Neural crest cell (in vitro differentiated cells): ENCODE data around the gene MFSD1. TPM values are rescaled to one million over a fixed set of nuclear protein-coding genes. Genes with fewer than 3 reads are reported as not detected.

Experiments
- DNase-seq: peaks from one replicate; pipeline ENCODE4 v3.0.0; 2021; ENCODE audit warnings: low read depth, mixed read lengths, low spot score
- H3K27ac Mint-ChIP-seq: one replicate; pipeline ENCODE4 v1.8.0; 2021; ENCODE audit warnings: mild to moderate bottlenecking, mixed read lengths; ENCODE audit not compliant: unreplicated experiment
- H3K27me3 Mint-ChIP-seq: 2 replicates; pipeline ENCODE4 v1.8.0; 2021; ENCODE audit warnings: low read depth, mild to moderate bottlenecking, mixed read lengths
- H3K36me3 Mint-ChIP-seq: 2 replicates; pipeline ENCODE4 v1.8.0; 2021; ENCODE audit warnings: low read depth, mild to moderate bottlenecking, mixed read lengths
- H3K4me1 Mint-ChIP-seq: 2 replicates; pipeline ENCODE4 v1.8.0; 2021; ENCODE audit warnings: mixed read lengths
- H3K4me3 Mint-ChIP-seq: one replicate; pipeline ENCODE4 v1.8.0; 2021; ENCODE audit warnings: mild to moderate bottlenecking, mixed read lengths
- H3K9me3 Mint-ChIP-seq: 2 replicates; pipeline ENCODE4 v1.8.0; 2021; ENCODE audit warnings: mixed read lengths
- total RNA-seq: library from RNA; stranded (reverse); gene quantifications from 2 replicates; pipeline ENCODE4 v1.2.1, GENCODE V29; 2021
- TF ChIP-seq, protein P1 (sequence below): fragments of 200-600 bp; sonication (generic); conservative IDR thresholded peaks from 2 replicates; pipeline ENCODE4 v1.5.0; 2021; ENCODE audit warnings: antibody characterized with exemption, mild to moderate bottlenecking

The MFSD1 gene
- total RNA-seq, 1 donor from 2014 or later, result 16.9 TPM

DNA sequence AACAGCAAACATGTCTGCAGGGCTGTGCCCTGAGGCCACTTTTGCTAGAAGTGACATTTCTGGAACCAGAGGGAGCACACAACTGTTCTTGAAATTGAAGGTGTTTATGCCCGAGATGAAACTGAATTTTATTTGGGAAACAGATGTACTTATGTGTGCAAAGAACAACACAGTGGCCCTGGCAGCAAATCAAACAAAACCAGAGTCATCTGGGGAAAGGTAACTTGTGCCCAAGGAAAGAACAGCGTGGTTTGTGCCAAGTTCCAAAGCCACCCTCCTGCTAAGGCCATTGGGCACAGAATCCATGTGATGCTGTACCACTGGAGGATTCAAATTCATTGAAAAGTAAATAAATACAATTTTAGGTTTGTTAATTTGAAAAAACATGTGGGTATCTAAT, 38.4 kb upstream of the MFSD1 start:
- TF ChIP-seq, protein P1, sequence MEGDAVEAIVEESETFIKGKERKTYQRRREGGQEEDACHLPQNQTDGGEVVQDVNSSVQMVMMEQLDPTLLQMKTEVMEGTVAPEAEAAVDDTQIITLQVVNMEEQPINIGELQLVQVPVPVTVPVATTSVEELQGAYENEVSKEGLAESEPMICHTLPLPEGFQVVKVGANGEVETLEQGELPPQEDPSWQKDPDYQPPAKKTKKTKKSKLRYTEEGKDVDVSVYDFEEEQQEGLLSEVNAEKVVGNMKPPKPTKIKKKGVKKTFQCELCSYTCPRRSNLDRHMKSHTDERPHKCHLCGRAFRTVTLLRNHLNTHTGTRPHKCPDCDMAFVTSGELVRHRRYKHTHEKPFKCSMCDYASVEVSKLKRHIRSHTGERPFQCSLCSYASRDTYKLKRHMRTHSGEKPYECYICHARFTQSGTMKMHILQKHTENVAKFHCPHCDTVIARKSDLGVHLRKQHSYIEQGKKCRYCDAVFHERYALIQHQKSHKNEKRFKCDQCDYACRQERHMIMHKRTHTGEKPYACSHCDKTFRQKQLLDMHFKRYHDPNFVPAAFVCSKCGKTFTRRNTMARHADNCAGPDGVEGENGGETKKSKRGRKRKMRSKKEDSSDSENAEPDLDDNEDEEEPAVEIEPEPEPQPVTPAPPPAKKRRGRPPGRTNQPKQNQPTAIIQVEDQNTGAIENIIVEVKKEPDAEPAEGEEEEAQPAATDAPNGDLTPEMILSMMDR, result no peak
- no peaks in the 10 kb centered on the region for H3K9me3 Mint-ChIP-seq
- no peak overlapping the region for H3K27ac Mint-ChIP-seq
- no peak overlapping the region for H3K4me3 Mint-ChIP-seq
- peaks cover 6% of the 10 kb centered on the region for H3K4me1 Mint-ChIP-seq
- no peak for DNase-seq
- no peaks in the 10 kb centered on the region for H3K27me3 Mint-ChIP-seq
- H3K36me3 Mint-ChIP-seq, result peaks cover 5% of the 10 kb centered on the region

DNA sequence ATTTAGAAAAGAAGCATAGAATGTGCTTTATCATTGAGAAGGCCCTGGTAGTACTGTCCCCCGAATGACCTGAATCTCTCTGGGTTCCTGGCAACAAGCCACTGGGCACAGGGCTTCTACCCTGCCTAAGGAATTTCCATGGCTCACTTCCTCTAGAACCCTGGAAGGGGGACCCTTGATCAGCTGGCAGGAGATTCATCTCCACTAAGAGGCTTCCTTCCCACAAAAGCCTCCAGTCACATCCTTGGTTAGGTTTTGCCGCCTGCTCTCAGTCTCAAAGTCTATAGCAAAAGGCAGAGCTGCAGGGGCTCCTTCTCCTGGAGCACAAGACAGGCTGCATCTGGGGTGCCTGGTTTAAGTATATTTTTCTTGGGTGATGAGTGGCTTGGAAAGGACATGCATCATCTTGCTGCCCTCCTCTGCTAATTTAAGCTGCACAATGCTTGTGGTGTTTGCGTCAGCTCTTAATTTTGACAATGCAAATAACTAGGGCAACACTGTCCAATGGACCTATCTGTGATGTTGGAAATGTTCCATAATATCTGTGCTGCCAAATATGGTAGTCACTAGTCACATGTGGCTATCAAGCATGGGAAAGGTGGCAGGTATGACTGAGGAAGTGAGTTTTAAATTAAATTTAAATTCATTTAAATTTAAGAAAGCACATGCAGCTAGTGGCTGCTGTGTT, 36.2 kb upstream of the MFSD1 start:
- no peaks in the 10 kb centered on the region for H3K9me3 Mint-ChIP-seq
- peaks cover 5% of the 10 kb centered on the region for H3K36me3 Mint-ChIP-seq
- peaks cover 13% of the 10 kb centered on the region for H3K4me1 Mint-ChIP-seq
- TF ChIP-seq, protein P1, result no peak
- no peak overlapping the region for H3K27ac Mint-ChIP-seq
- no peak overlapping the region for H3K4me3 Mint-ChIP-seq
- no peaks in the 10 kb centered on the region for H3K27me3 Mint-ChIP-seq
- DNase-seq, result no peak

GRCh38 chr3:158766364-158766763, 35.5 kb upstream of the MFSD1 start:
- Mint-ChIP-seq H3K36me3 (peaks cover 4% of the 10 kb centered on the region), H3K27ac (no peak overlapping the region), H3K4me1 (peaks cover 13% of the 10 kb centered on the region), H3K27me3 (no peaks in the 10 kb centered on the region), H3K4me3 (no peak overlapping the region), H3K9me3 (no peaks in the 10 kb centered on the region)
- no peak for DNase-seq
- TF ChIP-seq, protein P1, result no peak

DNA sequence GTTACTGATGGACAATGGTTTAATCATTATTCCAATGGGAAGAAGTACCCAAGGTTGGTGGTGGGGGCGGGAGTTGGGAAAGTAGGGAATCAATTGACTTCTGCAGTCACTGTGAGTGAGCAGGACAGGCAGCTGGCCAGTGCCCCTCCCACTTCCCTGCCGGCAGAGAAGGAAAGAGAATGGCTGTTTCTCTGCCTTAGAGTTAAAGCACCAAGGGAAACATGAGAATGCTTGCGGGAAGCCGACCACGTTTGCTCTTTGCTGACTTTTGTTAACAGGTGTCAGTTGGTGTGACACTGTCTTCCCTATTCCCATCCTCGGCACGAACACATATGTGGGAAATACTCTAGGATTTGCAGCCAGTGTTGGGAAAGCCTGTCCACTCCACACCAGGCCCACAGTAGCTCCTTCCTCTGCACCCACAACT, 33.5 kb upstream of the MFSD1 start:
- H3K4me3 Mint-ChIP-seq, result no peak overlapping the region
- no peaks in the 10 kb centered on the region for H3K27me3 Mint-ChIP-seq
- no peak for DNase-seq
- no peaks in the 10 kb centered on the region for H3K36me3 Mint-ChIP-seq
- H3K27ac Mint-ChIP-seq, result no peak overlapping the region
- no peaks in the 10 kb centered on the region for H3K9me3 Mint-ChIP-seq
- peaks cover 13% of the 10 kb centered on the region for H3K4me1 Mint-ChIP-seq
- TF ChIP-seq, protein P1, result no peak

DNA sequence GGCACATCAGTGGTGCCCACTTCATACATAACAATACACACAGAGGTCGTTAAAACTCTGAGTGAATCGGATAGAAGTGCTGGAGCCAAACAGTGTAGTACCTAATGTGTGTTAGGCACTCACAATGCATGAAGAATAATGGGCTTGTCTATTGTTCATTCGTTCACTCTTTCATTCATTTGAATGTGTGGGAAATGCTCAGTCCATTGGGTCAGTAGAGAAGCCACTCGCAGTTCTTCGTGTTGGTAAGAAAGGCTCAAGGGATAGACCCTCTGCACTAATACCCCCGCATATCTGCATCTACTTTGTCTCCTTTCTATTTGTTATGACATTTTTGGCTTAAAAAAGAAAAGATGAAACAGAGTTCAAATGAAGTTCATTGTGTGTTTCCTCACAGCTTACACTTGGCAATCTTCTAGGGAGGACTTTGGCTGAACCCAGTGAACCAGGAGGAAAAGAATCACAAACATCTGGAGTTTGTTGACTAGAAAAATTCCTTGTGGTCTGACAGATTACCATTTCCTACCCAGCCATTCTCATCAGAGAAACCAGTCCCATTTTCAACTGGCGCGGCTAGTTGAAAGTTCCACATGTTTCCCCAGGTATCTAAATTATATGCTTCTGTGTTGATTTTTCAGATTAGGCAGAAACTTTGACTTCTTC, 32.8 kb upstream of the MFSD1 start:
- Mint-ChIP-seq H3K27me3 (no peaks in the 10 kb centered on the region), H3K9me3 (no peaks in the 10 kb centered on the region), H3K36me3 (no peaks in the 10 kb centered on the region), H3K4me1 (peaks cover 13% of the 10 kb centered on the region), H3K27ac (no peak overlapping the region), H3K4me3 (no peak overlapping the region)
- DNase-seq, result no peak
- TF ChIP-seq, protein P1, result no peak
